C4-2B (cell line): Measurements from ENCODE around the gene CFAP77.

Source experiments
- ZFX ChIP-seq: fragments of 450-650 bp; IDR thresholded peaks from 2 replicates; pipeline ENCODE4 v1.6.1; 2017
- TF ChIP-seq, protein P1 (sequence below): fragments of 450-650 bp; conservative IDR thresholded peaks from 2 replicates; pipeline ENCODE4 v1.5.1; 2017; ENCODE audit warnings: mild to moderate bottlenecking

DNA sequence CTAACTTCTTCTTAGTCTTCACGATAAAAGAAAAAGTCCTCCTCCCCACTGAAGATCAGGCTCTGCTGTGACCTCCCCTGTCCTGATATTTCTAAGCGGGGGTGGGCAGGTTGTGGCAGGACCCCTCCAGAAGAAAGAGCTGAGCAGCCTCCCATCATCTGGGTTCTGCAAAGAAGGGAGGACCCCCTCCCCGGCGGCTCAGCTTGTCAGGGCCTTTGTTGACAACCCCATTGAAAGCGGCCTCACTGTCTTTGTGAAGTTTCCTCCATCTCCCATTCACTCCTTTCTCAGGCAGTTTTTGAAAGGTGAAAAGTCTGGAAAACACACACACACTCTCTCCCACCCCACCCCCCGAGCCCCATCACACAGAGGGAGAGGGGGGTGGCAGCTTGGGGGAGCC, 146.2 kb downstream of the CFAP77 start:
- TF ChIP-seq, protein P1, sequence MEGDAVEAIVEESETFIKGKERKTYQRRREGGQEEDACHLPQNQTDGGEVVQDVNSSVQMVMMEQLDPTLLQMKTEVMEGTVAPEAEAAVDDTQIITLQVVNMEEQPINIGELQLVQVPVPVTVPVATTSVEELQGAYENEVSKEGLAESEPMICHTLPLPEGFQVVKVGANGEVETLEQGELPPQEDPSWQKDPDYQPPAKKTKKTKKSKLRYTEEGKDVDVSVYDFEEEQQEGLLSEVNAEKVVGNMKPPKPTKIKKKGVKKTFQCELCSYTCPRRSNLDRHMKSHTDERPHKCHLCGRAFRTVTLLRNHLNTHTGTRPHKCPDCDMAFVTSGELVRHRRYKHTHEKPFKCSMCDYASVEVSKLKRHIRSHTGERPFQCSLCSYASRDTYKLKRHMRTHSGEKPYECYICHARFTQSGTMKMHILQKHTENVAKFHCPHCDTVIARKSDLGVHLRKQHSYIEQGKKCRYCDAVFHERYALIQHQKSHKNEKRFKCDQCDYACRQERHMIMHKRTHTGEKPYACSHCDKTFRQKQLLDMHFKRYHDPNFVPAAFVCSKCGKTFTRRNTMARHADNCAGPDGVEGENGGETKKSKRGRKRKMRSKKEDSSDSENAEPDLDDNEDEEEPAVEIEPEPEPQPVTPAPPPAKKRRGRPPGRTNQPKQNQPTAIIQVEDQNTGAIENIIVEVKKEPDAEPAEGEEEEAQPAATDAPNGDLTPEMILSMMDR: no peak
- TF ChIP-seq ZFX: no peak
